HG03342 (cell line): Measurements from ENCODE around the gene TPK1.

Experiments
- ATAC-seq: cut with Tn5 transposase; IDR thresholded peaks from one replicate; pipeline ENCODE4 v1.9.1; 2021; ENCODE audit warnings: mild to moderate bottlenecking, moderate library complexity; ENCODE audit not compliant: unreplicated experiment

TPK1 gene

GRCh38 chr7:144534655-144535395 lies 301.0 kb downstream of the TPK1 start:
- ATAC-seq, result no peak

GRCh38 chr7:144534196-144534595 lies 301.7 kb downstream of the TPK1 start:
- no peak for ATAC-seq

DNA sequence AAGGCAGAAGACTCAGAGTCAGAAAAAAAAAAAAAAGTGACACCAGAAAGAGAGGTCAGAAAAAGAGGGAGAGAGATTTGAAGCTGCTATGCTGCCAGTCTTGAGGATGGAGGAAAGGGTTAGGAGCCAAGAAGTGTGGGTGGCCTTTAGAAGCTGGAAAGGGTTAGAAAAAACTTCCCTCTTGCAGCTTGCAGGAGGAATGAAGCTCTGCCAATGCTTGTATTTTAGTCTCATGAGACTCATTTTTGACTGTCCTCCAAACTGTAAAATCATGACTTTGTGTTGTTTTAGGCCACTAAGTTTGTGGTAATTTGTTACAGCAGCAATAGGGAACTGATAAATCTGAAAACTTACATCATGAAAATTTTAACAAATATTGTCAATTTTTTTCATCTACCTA lies 304.7 kb downstream of the TPK1 start:
- no peak for ATAC-seq

GRCh38 chr7:144529269-144529926 lies 306.5 kb downstream of the TPK1 start:
- peak; percentile 99 for ATAC-seq

DNA sequence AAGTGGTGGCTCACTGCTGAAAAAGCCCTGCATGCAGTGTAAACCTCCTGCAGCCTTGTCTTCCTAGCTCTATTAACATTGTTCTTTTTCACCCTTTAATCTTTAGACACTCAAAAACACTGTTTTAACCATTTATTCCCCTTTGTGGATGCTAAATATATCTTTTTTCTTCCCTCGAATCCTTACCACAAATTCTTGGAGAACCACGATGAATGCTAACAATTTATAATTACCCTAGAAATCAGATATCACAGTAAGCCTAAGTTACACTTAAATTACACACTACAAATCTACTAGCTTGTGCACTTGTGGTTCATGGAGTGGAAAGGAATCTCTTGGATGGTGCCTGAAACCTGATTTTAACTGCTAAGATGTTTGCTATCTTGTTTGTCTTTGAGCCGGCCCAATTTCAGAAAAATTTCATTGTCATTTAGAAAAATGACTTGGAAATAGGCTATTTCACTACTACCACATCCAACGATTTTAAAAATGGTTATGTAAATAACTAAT lies 307.3 kb downstream of the TPK1 start:
- no peak for ATAC-seq

- no peak for ATAC-seq
These were observed 308.8 kb downstream of the TPK1 start for GRCh38 chr7:144527051-144527471.

DNA sequence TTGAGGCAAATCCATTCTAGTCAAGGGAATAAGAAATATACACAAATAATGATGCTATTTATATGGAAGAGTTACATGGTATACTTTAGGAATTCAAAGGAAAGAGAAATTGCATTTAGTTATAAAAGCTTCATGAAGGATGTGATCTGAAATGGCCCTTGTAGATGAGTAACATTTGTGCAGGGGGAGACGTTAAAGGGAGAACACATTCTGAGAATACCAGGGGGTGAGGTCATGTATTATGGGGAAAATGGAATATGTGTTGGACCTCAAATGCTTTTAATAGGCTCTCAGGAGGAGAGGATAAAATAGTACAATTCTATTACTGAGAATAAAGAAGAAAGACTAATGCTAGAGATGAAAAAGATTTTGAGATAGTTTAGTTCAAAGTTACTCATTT lies 309.9 kb downstream of the TPK1 start:
- ATAC-seq, result no peak

DNA sequence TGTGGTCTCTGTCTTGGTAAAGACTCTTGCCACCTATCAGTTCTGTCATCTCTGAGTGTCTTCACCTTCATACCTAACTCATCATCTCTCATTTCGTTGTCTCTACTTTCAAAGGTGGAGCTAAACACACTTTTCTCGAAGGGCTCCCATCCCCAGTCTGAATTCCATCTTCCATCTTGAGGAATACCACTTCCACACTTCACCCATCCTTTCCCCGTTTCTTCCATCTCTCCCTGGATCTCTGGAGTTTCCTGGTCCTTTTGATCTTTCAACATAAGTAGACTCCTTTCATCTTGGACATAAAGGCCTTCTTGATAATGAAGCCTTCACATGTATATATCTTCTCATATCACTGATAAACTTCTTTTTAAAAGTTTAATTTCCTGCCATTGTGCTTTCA lies 311.6 kb downstream of the TPK1 start:
- no peak for ATAC-seq

GRCh38 chr7:144523621-144524020 lies 312.2 kb downstream of the TPK1 start:
- ATAC-seq, result no peak

DNA sequence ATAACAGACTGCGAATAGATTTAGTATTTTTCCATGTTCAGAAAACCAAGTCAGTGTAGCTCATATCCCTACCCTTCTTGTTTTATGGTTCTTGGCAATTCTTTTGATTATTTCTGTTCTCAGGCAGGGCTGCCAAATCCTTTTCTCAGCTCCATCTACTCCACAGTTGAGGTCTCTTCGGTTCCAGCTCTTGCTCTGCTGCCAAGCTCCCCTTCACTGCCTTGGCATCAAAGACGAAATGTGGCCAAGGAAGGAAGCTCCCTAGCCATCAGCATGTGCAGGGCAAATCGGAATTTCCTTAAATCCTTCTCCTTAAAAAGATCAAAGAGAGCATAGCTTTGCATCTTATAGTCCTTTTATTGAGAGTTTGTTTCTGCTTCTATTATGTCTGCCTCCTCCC lies 315.9 kb downstream of the TPK1 start:
- no peak for ATAC-seq

DNA sequence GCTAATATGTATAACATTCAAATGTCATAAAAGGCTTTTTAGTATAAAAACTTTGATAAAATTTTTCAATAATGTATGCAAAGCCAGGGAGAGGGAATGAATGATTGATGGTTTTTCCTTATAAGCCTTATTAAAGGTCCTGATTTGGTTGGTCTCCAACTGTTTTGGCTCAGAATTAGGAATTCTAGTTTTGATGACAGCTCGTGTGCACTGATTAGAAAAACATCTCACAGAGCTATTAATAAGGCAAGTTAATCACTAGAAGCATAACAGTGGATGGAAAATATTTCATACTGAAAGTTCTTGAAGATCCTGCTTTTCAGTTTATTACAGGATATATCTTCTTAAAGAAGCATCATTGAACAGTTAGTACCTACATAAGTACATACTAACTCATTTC lies 317.5 kb downstream of the TPK1 start:
- no peak for ATAC-seq

- no peak for ATAC-seq
These were observed 318.1 kb downstream of the TPK1 start for GRCh38 chr7:144517749-144518148.

DNA sequence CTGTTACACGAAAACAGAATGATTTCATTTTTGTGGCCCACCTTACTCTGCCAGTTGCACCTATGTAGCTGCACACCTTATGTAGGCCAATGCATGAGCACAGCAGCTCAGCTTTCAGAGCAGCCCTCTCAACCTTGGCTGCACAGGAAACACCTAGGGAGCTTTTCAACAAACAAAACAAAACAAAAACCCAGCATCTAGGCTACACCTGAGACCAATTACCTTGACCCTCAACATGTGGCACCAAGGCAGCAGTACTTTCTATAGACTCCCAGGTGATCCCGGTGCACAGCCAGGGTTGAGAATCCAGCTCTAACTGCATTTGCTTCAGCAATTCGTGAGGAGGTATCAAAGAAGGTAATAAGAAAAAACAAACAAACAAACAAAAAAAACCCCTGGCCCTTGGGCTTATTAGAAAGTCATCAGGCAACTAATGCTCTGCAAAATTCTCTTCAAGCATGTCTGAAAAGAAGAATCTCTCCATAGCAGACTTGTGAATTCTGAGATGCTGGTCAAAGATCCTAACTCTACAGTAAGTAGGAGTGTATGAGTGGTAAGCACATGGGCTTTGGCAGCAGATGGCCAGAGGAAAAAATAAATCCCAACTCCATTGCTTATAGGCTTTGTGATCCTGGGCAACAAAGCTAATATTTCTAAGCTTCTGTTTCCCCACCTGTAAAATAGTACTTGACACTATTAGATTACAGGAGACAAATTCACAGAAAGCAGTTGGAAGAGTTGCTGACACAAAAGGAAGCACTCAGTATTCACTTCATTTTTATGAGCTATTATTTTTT lies 318.9 kb downstream of the TPK1 start:
- no peak for ATAC-seq

DNA sequence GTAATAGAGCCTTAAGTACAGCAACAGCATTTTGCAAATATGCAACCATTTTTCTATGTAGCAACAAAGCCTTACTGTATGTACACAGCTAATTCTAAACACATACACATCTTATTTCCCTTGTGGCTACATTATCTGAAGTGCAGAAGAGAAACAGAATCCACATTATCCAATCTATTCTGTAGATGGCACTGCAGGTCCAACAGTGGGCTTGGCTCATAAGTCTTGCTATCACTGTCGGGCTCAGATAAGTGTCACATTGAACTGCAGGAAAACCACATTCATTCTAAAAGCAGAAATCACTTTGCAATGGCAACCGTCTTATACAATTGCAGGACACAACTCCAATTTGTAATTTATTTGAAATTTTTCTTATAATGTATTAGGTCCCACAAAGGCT lies 322.5 kb downstream of the TPK1 start:
- ATAC-seq, result no peak

GRCh38 chr7:144510621-144511020 lies 325.2 kb downstream of the TPK1 start:
- no peak for ATAC-seq

DNA sequence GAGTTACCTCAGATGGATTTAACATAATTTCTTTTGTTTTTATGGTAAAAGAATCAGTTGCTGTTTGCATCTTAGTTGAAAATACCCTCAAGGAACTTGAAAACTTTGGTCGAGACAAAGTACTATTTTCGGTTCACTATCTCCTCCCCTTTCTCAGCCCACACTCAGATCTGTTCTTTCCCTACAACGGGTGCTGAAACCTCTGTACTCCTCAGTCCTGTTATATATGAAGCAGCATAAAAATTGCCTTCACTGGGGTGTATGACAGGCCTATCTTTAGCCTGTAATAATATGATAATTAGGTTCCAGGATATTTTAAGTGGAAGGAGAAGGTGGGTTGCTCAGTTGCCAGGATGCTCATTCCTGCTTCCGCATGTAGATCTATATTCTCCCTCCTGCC lies 327.2 kb downstream of the TPK1 start:
- peak; percentile 74 for ATAC-seq

DNA sequence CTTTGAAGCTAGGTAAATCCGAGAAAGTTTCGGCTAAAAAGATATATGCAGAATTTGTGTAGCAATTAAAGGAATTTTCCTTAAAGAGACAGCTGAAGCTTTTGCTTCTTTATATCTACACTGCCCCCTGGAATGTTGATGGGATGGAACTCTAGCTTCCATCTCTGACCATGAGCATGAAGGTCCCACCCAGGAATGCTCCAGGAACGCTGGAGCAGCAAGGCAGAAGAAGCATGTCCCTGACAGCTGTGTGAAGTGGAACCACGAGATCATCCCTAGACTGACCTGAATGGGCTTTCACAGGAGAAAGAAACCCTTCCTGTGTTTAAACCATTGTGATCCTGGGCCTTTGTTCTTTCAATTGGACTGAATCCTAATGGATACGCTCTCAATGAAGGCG lies 332.6 kb downstream of the TPK1 start:
- no peak for ATAC-seq

GRCh38 chr7:144500225-144500624 lies 335.6 kb downstream of the TPK1 start:
- no peak for ATAC-seq

- no peak for ATAC-seq
These were observed 338.6 kb downstream of the TPK1 start for GRCh38 chr7:144497282-144497681.

GRCh38 chr7:144494355-144494754 lies 341.5 kb downstream of the TPK1 start:
- no peak for ATAC-seq

DNA sequence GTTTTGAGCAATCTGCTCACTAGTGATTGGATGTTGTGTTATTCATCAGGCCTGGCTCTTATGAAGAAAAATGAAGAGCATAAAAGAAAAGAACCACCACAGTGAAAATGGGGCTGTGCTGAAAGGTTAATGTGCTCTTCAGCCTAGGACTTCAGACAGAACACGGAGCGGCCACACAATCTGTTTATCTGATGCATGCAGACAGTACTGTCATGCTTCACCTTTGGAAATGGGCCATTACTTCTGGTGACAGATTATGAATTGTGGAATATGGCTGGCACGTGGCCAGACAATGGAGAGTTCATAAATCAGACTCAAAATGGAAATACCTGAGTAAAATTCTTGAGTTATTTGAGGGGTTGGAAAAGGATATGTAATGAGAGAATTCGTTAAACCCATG lies 346.3 kb downstream of the TPK1 start:
- ATAC-seq, result no peak

- ATAC-seq, result no peak
These were observed 346.9 kb downstream of the TPK1 start for GRCh38 chr7:144488977-144489376.
